GM13977 (cell line): ENCODE data around the gene ATP12A.

Experiments used
- DNase-seq: peaks from one replicate; pipeline ENCODE4 v3.0.0; 2012; ENCODE audit warnings: low spot score
- CTCF ChIP-seq: IDR thresholded peaks from 2 replicates; pipeline ENCODE4 v1.5.1; 2012; ENCODE audit warnings: mild to moderate bottlenecking, control low read depth; ENCODE audit not compliant: insufficient read depth; ENCODE audit errors: extremely low read depth, missing control alignments
- in situ Hi-C: fragments of 300-500 bp; cut with MboI; formaldehyde crosslinking; loops from one replicate; pipeline ENCODE4 v1.12.0; 2022; ENCODE audit warnings: low sequenced_read_pairs, low pct_unique_long_range_greater_than_20kb, mixed read lengths, inconsistent platforms; ENCODE audit not compliant: unreplicated experiment

The ATP12A gene

GRCh38 chr13:24640752-24641151 lies 39.5 kb upstream of the ATP12A start:
- no peak for TF ChIP-seq CTCF
- in situ Hi-C loops = no loop called here
- DNase-seq = no peak

- TF ChIP-seq CTCF = no peak
- no peak for DNase-seq
- in situ Hi-C loops = no loop called here
Observed at GRCh38 chr13:24642219-24642618, 38.0 kb upstream of the ATP12A start.

- no peak for TF ChIP-seq CTCF
- in situ Hi-C loops = no loop called here
- no peak for DNase-seq
Observed at GRCh38 chr13:24644036-24644435, 36.2 kb upstream of the ATP12A start.

- no peak for DNase-seq
- in situ Hi-C loops = no loop called here
Observed at GRCh38 chr13:24648271-24648670, 31.9 kb upstream of the ATP12A start.

GRCh38 chr13:24648983-24649687 lies 31.1 kb upstream of the ATP12A start:
- DNase-seq = no peak
- in situ Hi-C loops = no loop called here
- no peak for TF ChIP-seq CTCF

More at GRCh38 chr13:24648271-24648670, 31.9 kb upstream of the ATP12A start:
- no peak for TF ChIP-seq CTCF

- no peak for DNase-seq
- no peak for TF ChIP-seq CTCF
- in situ Hi-C loops = no loop called here
Observed at GRCh38 chr13:24649688-24650043, 30.5 kb upstream of the ATP12A start.
